ENCODE results near the gene TREML1. TPM values are rescaled to one million over a fixed set of nuclear protein-coding genes. Genes with fewer than 3 reads are reported as not detected.

The TREML1 gene
- total and polyA plus RNA-seq, 2 of the 8 experiments (the other 6 are each of a cell fraction or from before 2014, with no cell fraction given), result 0.08 TPM; not detected in 1

GRCh38 chr6:41171908-41172307 is 17.8 kb upstream of the TREML1 start (continued):
- no peak for TF ChIP-seq YY1 (IDR thresholded peaks at IDR 0.05; ENCODE audit: low read depth, low read length)
